IMR-90 (cell line): Measurements from ENCODE around the gene NUDT3.

ENCODE experiments used
- BHLHE40 ChIP-seq: fragments of 150-350 bp; IDR thresholded peaks from 2 replicates; pipeline ENCODE4 v1.6.1; 2016; ENCODE audit warnings: mild to moderate bottlenecking, low read depth, low read length
- CEBPB ChIP-seq: IDR thresholded peaks from 2 replicates; pipeline ENCODE4 v1.6.1; 2012; ENCODE audit warnings: low read depth, low read length, improper control_type of control experiment
- CHD1 ChIP-seq: IDR thresholded peaks from 2 replicates; pipeline ENCODE4 v1.6.1; 2012; ENCODE audit warnings: low read depth, low read length, improper control_type of control experiment
- MAFK ChIP-seq: IDR thresholded peaks from 2 replicates; pipeline ENCODE4 v1.6.1; 2012; ENCODE audit warnings: low read depth, low read length, improper control_type of control experiment
- MXI1 ChIP-seq: IDR thresholded peaks from 2 replicates; pipeline ENCODE4 v1.6.1; 2012; ENCODE audit warnings: low read depth, mild to moderate bottlenecking, low read length, moderate library complexity, borderline replicate concordance
- NFE2L2 ChIP-seq: fragments of 150-350 bp; IDR thresholded peaks from 2 replicates; pipeline ENCODE4 v1.6.1; 2016; ENCODE audit warnings: low read depth, mild to moderate bottlenecking, low read length
- POLR2A ChIP-seq: IDR thresholded peaks from 2 replicates; pipeline ENCODE4 v1.6.1; 2012; ENCODE audit warnings: mild to moderate bottlenecking, low read depth, low read length
- RAD21 ChIP-seq: IDR thresholded peaks from 2 replicates; pipeline ENCODE4 v1.6.1; 2012; ENCODE audit warnings: low read length, improper control_type of control experiment
- RFX5 ChIP-seq: IDR thresholded peaks from 2 replicates; pipeline ENCODE4 v1.8.0; 2012; ENCODE audit warnings: low read depth, mild to moderate bottlenecking, low read length, moderate library complexity
- SMC3 ChIP-seq: fragments of 150-350 bp; IDR thresholded peaks from 2 replicates; pipeline ENCODE4 v1.6.1; 2016; ENCODE audit warnings: low read depth, mild to moderate bottlenecking, antibody characterized with exemption, low read length, moderate library complexity
- TF ChIP-seq, protein P1 (sequence below): conservative IDR thresholded peaks from 2 replicates; pipeline ENCODE4 v1.5.1; 2012; ENCODE audit warnings: mild to moderate bottlenecking, low read depth, low read length, improper control_type of control experiment
- TF ChIP-seq, protein P2 (sequence below): fragments of 150-350 bp; IDR thresholded peaks from 2 replicates; pipeline ENCODE4 v1.6.1; 2017; ENCODE audit warnings: mild to moderate bottlenecking, antibody characterized with exemption, low read length, low read depth
- TF ChIP-seq, protein P3 (sequence below): fragments of 150-350 bp; IDR thresholded peaks from 2 replicates; pipeline ENCODE4 v1.6.1; 2016; ENCODE audit warnings: low read depth, mild to moderate bottlenecking, low read length, moderate library complexity, borderline replicate concordance

DNA sequence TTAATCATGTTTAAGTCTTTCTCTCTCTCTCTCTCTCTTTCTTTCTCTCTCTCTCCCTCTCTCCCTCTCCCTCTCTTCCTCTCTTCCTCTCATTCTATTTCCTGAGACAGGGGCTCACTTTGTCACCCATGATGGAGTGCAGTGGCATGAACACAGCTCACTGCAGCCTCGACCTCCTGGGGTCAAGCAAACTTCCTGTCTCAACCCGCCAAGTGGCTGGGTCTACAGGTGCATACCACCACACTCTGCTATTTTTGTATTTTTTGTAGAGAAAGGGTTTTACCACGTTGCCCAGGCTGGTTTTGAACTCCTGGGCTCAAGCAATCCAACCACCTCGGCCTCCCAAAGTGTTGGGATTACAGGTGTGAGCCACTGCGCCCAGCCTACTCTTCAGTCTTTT is 49.1 kb upstream of the NUDT3 start:
- TF ChIP-seq, protein P1, sequence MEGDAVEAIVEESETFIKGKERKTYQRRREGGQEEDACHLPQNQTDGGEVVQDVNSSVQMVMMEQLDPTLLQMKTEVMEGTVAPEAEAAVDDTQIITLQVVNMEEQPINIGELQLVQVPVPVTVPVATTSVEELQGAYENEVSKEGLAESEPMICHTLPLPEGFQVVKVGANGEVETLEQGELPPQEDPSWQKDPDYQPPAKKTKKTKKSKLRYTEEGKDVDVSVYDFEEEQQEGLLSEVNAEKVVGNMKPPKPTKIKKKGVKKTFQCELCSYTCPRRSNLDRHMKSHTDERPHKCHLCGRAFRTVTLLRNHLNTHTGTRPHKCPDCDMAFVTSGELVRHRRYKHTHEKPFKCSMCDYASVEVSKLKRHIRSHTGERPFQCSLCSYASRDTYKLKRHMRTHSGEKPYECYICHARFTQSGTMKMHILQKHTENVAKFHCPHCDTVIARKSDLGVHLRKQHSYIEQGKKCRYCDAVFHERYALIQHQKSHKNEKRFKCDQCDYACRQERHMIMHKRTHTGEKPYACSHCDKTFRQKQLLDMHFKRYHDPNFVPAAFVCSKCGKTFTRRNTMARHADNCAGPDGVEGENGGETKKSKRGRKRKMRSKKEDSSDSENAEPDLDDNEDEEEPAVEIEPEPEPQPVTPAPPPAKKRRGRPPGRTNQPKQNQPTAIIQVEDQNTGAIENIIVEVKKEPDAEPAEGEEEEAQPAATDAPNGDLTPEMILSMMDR = no peak
- no peak for TF ChIP-seq POLR2A
- TF ChIP-seq CHD1 = no peak
- TF ChIP-seq, protein P2, sequence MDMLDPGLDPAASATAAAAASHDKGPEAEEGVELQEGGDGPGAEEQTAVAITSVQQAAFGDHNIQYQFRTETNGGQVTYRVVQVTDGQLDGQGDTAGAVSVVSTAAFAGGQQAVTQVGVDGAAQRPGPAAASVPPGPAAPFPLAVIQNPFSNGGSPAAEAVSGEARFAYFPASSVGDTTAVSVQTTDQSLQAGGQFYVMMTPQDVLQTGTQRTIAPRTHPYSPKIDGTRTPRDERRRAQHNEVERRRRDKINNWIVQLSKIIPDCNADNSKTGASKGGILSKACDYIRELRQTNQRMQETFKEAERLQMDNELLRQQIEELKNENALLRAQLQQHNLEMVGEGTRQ = no peak
- TF ChIP-seq MAFK = no peak
- no peak for TF ChIP-seq RFX5
- TF ChIP-seq MXI1 = no peak
- TF ChIP-seq CEBPB = no peak
- TF ChIP-seq RAD21 = no peak
- TF ChIP-seq, protein P3, sequence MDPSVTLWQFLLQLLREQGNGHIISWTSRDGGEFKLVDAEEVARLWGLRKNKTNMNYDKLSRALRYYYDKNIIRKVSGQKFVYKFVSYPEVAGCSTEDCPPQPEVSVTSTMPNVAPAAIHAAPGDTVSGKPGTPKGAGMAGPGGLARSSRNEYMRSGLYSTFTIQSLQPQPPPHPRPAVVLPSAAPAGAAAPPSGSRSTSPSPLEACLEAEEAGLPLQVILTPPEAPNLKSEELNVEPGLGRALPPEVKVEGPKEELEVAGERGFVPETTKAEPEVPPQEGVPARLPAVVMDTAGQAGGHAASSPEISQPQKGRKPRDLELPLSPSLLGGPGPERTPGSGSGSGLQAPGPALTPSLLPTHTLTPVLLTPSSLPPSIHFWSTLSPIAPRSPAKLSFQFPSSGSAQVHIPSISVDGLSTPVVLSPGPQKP = no peak
- no peak for TF ChIP-seq SMC3
- no peak for TF ChIP-seq NFE2L2
- TF ChIP-seq BHLHE40 = no peak
